GM21360 (cell line): ENCODE data around the gene EMX1.

Experiments
- ATAC-seq: cut with Tn5 transposase; IDR thresholded peaks from one replicate; pipeline ENCODE4 v1.9.1; 2021; ENCODE audit warnings: mild to moderate bottlenecking, moderate library complexity; ENCODE audit not compliant: unreplicated experiment

EMX1 gene

DNA sequence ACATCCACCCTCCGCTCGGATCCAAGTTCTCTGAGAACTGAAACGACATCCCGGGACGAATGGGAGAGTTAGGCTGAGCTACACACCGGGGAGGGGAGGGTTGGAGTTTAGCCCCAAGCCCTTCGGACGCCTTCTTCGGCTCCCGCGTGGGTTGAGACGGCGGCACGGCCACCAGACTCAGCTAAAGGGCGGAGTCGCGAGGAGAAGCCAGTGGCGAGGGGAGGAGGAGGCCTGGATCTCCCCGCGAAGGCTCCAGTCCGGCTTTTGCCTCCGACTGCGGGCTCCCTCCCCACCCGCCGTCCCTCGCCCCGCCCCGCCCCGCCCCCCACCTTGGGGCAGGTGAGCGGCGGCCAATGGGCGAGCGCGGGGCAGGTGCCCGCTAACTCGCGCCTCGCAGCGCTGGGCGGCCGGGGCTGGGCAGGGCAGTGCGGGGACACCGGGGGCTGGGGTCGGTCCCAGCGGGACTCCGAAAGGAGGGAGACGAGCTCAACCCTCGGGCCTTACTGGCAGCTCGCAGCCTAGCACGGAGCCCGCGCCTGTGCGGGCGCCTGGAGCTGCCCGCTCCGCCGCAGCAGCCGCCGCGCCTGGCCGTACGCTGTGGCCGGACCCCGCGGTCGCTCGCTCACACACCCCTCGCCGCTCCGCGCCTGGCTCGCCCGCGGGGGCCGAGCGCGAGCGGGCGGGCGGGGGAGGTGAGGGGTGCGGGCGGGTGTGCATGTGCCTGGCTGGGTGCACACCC lies at the start of gene EMX1:
TSS of gene EMX1 (plus strand) at position 382 of the 739 bp plus-strand sequence. CDS start at position 716, 334 bp downstream.
- no peak for ATAC-seq

DNA sequence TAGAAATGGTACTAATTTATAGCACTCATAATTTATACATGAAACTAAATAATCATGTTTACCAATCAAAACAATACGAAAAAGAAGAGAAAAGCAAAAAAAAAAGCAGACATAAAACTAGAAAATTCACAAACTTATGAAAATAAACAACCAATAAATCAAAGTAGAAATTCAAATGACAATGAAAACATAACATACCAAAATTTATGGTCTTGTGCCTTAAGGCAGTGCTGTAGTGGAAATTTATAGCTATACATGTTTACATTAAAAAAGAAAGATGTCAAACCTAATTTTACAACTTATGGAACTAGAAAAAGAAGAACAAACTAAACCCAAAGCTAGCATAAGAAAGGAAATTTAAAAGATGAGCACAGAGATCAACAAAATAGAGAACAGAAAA lies 46.3 kb upstream of the EMX1 start:
- ATAC-seq, result no peak

DNA sequence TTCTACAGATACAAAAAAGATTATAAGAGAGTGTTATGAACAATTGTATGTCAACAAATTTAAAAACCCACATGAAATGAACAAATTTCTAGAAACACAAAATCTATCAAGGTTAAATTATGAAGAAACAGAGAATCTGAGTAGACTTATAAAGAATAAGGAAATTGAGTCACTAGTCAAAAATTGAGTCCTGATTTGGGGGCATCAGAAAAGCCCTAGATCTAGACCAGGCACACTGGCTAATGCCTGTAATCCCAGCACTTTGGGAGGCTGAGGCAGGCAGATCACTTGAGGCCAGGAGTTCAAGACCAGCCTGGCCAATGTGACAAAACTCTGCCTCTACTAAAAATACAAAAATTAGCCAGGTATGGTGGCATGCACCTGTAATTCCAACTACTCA lies 45.4 kb upstream of the EMX1 start:
- no peak for ATAC-seq

DNA sequence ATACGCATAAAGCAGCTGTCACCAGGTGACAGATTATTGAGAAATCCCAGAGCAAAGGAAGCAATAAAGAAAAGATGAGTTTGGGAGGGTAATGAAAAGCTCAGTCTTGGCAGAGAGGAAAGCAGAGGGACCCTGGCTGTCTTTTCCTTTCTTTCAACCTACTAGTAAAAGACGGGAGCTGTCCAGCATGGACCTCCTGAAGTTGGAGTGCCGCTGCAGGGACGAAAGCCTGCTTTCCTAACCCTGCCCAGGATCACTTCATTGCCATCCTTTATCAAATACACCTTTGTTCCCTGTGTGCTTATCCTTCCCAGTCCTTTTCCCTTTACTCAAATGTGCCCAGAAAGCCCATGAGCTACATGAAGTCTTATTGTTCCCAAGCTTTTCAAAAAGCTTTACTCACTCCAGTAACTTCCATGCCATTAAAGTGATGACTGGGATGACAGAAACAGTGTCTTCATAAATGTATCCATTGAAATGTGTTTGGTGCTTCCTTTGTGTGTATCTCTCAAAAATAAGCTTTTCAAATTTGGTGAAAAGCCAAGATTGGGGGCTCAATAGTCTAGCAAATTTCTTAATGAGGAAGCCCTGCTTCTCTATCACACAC lies 33.9 kb upstream of the EMX1 start:
- no peak for ATAC-seq

DNA sequence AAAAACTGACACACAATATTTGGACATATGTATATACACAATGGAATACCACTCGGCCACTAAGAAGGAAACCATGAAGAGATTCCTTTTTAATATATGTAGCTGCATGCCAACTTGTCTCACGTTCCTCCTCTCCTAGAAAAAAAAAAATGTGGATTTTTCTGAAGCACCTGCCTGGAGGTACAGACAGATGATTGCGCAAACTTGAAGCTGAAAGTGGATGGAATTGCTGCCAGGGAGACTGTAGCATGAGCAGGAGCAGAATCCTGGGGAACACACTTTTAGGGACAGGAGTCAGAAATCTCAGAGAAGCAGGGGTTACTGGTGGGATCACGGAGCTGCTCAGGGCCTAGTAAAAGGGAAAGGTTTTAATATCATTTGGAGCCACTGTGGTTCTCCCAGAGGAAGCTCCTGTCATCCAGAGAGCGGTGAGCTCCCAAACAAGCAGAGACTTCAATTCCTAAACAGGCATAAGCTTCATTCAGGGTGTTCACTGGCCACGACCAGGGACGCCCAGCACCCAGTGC lies 30.8 kb upstream of the EMX1 start:
- ATAC-seq, result no peak

DNA sequence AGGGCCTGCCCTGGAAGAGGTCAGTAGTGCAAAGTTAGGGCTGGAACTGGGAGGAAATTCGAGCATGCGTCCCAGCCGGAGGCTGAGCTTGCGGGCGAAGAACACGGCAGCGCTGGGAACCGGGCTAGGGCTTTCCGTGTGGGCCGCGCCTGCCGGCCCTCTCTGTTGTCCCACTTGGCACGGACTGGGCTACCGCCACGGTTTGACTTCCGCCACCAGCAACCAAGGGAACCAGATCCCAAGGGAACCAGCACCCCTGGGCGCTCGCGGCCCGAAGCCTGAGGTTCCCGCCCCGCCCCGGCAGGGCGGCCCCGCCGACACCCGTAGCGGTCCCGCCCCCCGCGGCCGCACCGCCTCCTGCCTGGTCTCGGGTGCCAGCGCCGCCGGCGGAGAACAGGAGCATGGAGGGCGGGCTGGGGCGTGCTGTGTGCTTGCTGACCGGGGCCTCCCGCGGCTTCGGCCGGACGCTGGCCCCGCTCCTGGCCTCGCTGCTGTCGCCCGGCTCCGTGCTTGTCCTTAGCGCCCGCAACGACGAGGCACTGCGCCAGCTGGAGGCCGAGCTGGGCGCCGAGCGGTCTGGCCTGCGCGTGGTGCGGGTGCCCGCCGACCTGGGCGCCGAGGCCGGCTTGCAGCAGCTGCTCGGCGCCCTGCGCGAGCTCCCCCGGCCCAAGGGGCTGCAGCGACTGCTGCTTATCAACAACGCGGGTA lies 30.1 kb upstream of the EMX1 start, which contains the start of gene SPR:
TSS of gene SPR (plus strand) at position 377 of the 708 bp plus-strand sequence. CDS start at position 402, 25 bp downstream.
- ATAC-seq, result peak; percentile 95

DNA sequence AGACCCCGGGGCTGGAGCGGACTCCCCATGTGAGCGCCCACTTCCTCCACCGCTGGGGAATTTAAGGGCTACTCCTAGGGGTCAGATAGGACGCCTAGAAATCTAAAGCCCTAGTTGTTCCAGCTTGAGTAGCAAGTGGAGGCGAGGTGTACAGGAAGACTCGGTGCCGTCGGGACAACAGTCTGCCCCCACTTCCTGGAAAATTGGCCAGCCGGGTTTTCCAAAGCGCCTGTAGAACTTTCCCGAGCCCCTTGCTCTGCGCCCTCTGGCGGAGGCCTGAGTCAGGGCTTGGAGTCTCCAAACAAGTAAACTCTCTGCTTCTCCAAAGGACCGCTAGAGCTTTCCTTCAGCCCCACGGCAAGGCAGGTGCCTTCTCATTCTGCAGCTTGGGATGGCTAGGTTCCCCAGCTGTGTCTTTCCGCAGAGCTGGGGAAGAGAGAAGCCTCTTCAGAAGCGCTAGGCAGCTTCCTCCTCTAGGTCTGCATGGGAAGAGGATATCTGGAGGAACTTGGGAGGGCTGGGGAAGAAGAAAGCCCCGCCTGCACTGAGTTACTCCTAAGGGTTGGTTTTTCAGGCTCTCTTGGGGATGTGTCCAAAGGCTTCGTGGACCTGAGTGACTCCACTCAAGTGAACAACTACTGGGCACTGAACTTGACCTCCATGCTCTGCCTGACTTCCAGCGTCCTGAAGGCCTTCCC lies 29.4 kb upstream of the EMX1 start:
- peak; percentile 47 for ATAC-seq

DNA sequence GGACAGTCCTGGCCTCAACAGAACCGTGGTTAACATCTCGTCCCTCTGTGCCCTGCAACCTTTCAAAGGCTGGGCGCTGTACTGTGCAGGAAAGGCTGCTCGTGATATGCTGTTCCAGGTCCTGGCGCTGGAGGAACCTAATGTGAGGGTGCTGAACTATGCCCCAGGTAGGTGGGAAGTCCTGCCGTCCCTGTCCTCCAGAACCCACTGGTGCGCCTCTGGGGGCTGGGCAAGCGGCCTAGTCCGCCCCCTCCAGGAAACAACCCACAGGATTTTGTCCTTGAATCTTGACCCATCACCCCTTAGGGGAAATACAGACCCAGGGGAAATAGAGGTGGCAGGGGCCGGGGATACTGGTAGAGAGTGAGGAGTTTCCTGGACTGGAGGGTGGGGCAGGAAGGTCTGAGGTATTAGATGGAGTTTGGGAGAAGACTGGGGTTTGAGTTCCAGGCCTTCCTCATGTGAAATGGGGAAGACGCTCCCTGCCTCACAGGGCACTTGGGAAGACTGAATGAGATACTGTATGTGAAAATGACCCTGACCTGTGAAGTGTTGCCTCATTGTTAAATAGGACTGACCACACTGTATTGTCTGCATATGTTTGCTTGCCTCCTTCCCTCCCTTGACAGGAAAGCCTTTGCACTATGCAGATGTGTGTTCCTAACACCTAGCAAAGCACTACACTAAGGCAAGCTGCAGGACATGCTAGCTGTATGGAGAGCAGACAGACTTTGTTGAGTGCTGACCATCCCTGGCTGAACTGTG lies 28.7 kb upstream of the EMX1 start:
- no peak for ATAC-seq

DNA sequence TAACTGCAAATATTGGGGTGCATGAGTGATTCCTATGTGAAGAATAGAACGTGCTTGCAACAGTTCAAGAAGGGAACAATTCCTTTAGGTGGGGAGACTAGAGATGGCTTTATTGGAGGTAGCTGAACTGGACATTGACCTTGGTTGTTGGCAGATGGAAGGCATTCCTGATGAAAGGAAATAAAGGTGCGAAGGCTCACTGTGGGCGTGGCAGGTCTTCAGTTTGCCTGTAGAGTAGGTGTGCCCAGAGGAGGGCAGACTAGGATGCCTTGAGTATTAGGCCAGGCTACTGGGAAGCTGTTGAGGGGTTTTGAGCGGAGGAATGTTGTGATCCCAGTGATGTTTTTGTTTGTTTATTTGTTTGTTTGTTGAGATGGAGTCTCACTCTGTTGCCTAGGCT lies 27.3 kb upstream of the EMX1 start:
- ATAC-seq, result no peak

DNA sequence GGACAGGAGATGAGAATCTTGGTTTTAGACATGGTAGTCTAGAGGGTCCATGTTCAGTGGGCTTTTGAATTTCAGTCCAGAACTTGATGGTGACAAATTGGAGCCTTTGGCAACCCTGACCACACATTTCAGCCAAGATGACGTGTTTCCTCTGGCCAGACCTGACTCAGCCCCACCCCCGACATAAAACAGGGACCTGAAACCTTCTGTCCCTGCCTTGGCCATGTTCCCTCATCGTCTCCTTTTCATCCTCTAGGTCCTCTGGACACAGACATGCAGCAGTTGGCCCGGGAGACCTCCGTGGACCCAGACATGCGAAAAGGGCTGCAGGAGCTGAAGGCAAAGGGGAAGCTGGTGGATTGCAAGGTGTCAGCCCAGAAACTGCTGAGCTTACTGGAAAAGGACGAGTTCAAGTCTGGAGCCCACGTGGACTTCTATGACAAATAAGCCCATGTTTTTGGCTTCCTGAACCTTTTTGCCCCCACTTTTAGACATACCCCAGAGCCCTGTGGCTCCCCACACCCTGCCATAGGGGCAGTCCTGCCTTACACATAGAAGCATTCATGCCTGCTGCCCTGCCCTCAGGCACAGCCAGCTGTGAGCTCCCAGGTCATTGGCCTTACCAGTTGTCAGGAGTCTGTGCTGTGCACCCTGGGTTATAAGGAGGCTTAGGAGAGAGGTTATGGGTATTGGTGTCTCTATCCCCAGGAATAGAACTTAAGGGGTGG lies 26.1 kb upstream of the EMX1 start:
- no peak for ATAC-seq

DNA sequence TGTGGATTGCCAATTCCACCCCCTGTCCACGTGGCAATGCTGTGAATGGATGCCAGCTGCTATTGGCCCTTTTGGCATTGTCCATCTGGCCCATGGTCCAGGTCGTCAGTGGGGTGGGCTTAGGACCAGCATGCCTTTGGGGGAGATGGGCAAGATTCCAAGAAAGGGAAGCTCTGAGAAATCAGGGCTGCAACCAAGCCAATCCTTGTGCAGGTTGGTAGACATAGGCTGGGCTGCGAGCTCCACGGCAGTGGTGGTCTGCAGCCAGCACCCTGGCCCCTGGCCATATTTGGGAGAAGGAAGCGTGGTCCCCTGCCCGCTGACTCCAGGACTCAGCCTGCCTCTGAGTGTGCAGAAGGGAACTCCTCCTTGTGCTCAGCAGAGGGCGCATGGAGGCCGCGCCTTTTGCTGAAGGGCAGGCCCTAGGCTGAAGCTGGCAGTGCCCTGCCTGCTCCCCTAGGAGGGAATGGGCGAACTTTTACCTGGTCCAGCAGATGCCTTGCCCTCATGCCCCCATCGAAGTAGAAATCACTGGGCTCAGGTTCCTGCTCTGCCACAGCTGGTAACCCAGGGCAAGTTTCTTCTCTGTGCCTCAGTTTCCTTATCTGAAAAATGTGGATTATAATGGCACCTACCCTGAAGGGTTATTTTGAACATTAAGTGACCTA lies 24.7 kb upstream of the EMX1 start:
- ATAC-seq, result peak; percentile 50

DNA sequence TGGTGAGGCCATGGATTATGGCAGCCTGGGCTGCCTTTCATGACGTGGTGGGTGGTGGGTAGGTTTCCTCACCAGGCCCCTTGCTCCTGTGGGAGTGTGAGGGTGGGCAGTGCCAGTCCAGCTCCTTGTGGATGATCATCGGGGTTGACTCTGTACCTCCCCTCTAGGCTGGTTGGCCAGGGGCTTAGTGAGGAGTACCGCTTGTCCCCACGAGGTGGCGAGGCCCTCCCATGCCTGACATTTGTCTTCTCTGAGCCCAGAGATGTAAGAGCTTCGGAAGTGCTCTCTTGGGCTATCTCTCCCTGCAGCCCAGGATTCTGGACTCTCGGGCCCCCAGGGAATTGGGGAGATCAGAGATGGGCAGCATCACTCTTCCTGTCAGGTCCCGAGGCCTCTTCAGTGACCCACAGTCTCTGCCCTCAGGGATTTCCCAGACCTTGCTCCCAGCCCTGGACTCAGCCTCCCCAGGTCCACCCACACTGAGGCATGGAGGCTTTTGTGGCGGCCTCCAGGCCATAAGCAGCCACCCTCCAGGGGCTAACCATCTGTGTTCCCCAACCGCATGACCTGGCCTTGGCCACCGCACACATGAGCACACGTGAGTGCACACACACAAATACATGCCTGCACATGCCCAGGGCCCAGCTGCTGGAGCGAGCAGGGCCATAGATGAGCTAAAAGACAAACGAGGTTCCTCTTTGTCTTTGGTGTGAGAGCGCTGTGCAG lies 23.6 kb upstream of the EMX1 start:
- ATAC-seq, result peak; percentile 82

DNA sequence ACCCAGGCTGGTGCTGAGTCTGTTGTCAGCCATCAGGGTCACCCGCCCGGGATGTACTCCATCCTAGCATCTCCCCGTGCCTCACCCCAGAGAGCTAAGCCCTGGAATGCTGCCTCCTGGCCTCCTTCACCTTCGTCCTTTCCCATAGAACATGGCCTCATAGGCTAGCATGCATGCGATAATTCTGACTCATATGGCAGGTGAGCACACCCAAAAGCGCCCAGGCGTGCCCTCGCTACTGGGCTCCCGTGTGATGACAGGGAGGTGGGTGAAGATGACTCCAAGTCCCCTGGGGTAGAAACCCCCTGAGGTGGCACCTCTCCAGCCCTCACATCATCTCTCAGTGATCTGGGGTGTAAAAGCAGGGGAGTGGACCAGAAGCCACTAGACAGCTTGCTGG lies 22.8 kb upstream of the EMX1 start:
- ATAC-seq, result no peak

DNA sequence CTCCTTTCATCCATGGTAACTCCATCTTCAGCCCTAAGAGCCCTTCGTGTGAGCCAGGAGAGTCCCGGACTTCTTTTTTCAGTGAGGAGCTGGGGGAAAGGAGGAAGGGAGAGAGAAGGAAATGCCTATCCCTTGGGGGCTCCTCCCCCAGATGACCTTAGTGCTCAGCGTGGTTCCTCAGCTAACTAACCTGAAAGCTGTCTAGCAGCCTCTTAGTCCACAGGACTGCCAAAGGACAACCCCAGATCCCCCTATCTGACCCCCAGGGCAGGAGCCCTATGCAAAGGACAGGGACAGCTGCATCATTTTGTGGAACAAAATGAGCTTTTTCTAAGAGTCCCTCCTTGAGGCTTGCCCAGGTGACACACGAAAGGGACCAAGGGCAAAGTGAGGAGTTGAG lies 22.2 kb upstream of the EMX1 start:
- ATAC-seq, result no peak

DNA sequence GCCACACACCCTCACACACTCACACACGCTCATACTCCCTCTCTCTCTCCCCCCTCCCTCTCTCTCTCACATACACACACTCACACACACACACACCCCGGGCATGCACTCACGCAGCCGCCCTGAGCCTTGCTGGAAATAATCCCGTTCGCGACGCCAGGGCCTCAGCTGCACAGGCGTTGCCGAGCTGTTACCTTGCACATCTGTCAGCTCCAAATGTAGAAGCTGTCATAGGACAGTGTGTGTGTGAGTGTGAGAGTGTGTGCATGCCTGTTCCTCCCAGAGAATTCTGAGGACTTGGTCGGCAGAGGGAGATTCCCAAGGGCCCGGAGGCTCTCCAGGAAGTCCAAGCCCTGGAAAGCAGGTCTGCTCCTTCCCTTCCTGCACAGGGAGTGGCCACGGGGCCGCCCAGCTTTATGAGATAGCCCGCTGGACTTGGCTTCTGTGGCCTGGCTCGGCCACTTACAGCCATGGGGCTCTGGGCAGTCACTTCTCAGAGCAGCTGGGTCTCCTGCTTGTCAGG lies 21.5 kb upstream of the EMX1 start:
- ATAC-seq, result no peak

DNA sequence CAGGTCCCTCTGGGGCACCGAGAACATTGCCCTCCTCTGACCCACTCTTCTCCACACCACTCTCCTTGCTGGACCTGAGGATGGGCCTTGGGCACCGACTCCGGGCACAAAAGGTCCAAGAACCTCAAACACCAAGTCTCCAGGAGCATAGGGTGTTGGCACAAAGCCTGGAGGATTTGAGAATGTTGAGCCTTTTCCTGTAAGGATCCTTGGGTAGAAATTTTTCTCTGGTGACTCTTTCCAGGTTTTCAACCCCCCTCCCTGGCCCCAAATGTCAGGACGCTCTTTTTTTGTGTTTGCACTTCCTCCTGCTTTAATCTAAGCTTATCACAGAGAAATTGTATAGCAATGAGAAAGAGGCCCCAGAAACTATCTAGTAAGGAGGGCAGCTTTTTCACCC lies 20.9 kb upstream of the EMX1 start:
- ATAC-seq, result no peak

DNA sequence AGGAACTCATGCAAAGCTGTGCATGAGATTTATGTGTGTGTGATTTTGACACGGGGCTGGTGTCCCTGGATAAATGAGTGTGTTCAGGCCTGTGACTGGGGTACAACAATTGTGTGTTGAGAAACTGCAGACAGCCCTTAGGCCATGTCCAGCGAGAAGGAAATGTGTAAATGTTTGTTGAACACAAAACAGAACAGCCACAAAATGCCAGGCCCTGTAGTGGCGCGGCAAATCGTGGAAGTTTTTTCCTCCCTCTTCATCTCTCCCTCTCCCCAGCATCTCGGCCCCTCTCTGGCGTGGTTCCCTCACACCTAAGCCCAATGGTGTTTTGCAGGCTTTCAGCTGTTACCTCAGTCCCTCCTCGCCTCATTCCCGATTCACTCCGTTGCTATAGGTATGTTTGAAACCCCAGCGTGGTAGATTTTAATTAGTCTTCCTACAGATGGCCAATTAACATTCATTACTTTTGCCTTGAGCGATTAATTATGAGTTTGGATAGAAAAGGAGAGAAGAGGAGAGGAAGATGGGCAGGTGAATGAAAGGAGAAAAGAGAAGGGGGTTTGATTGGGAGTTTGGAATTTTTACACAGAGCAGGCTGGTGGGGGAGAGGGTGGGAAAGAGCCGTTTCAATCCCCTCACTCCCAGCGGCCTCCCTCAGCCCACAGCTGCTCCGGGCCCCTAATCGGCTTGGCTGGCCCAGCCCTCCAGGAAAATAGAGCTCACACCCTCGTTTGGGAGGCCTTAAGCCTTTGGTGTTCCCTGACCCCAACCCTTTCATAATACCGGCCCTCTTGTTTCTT lies 19.3 kb upstream of the EMX1 start:
- no peak for ATAC-seq

DNA sequence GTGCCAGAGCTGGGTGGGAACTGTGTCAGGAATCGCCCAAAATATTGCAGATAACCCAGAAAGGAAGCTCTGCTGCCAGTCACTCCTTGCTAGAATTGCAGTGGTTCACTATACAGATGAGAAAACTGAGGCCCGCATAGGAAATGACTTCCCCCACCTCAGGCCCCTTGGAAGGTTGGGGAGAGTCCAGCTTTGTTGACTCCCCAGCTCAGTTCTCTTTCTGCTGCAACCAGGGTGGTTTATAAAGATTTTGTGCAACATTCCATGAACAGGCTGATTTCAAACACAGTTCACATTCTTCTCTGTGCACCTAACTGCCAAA lies 18.8 kb upstream of the EMX1 start:
- no peak for ATAC-seq
